Hippocampal formation (tissue), 2 donors: Measurements from ENCODE around the gene MORF4L1.
"Not testable (repeated sequence)": the region's sequence is repeated elsewhere in the genome, so short reads cannot be mapped to it uniquely, and the experiment has no call there.

Experiments used
- DNase-seq, 2 donors: peaks; one replicate each; lab custom pipeline; 2025; lab: John Stamatoyannopoulos, UW

MORF4L1 gene

GRCh38 chr15:78872155-78872971 lies at the start of gene MORF4L1:
Gene MORF4L1, plus strand, starts transcription at chr15:78872890. Its CDS starts 128 bp downstream, at chr15:78873018.
- DNase-seq: peak; percentile 95

- DNase-seq: no peak
These were observed 43.8 kb upstream of the MORF4L1 start for GRCh38 chr15:78828920-78829319.

- no peak for DNase-seq
These were observed 42.0 kb upstream of the MORF4L1 start for GRCh38 chr15:78830514-78831228.

GRCh38 chr15:78831229-78832207 lies 41.2 kb upstream of the MORF4L1 start:
- no peak for DNase-seq

GRCh38 chr15:78836333-78836732 lies 36.4 kb upstream of the MORF4L1 start:
- DNase-seq: no peak

GRCh38 chr15:78837131-78837530 lies 35.6 kb upstream of the MORF4L1 start:
- no peak for DNase-seq

- DNase-seq: no peak
These were observed 35.1 kb upstream of the MORF4L1 start for GRCh38 chr15:78837543-78837942.

GRCh38 chr15:78838489-78838888 lies 34.2 kb upstream of the MORF4L1 start:
- DNase-seq: no peak

- not testable (repeated sequence) for DNase-seq
These were observed 33.5 kb upstream of the MORF4L1 start for GRCh38 chr15:78839151-78839550.

- DNase-seq: no peak
These were observed 31.9 kb upstream of the MORF4L1 start for GRCh38 chr15:78840661-78841375.

GRCh38 chr15:78841376-78841706 lies 31.3 kb upstream of the MORF4L1 start:
- no peak for DNase-seq

GRCh38 chr15:78841891-78842290 lies 30.8 kb upstream of the MORF4L1 start:
- no peak for DNase-seq

GRCh38 chr15:78842519-78842918 lies 30.2 kb upstream of the MORF4L1 start:
- DNase-seq: no peak

GRCh38 chr15:78846906-78847305 lies 25.8 kb upstream of the MORF4L1 start:
- DNase-seq: not testable (repeated sequence)

- not testable (repeated sequence) for DNase-seq
These were observed 25.2 kb upstream of the MORF4L1 start for GRCh38 chr15:78847387-78847906.

- no peak for DNase-seq
These were observed 22.3 kb upstream of the MORF4L1 start for GRCh38 chr15:78850352-78850751.

- peak; percentile 63 to 70 for DNase-seq
These were observed 21.5 kb upstream of the MORF4L1 start for GRCh38 chr15:78850941-78851755.

- no peak for DNase-seq
These were observed 19.2 kb upstream of the MORF4L1 start for GRCh38 chr15:78853500-78853899.

- DNase-seq: no peak
These were observed 17.8 kb upstream of the MORF4L1 start for GRCh38 chr15:78854833-78855372.

- DNase-seq: no peak
These were observed 16.9 kb upstream of the MORF4L1 start for GRCh38 chr15:78855746-78856145.
